Fibroblast of lung (primary cell): ENCODE measurements around the gene ANKRD13D.

Source experiments
- EZH2 ChIP-seq: IDR thresholded peaks from 2 replicates; pipeline ENCODE4 v1.5.1; 2012; ENCODE audit warnings: low read length, control low read depth, mild to moderate bottlenecking; ENCODE audit errors: missing control alignments
- TF ChIP-seq, protein P1 (sequence below), 2 donors: IDR thresholded peaks in 1 of 2; conservative IDR thresholded peaks in 1 of 2; 1 replicate in 1 of 2; 2 replicates in 1 of 2; pipeline ENCODE4 v1.5.1; 2011 to 2012; ENCODE audit warnings: low read length in 2 of 2, control low read depth in 1 of 2, inconsistent platforms in 1 of 2, low read depth in 1 of 2, mild to moderate bottlenecking in 1 of 2

DNA sequence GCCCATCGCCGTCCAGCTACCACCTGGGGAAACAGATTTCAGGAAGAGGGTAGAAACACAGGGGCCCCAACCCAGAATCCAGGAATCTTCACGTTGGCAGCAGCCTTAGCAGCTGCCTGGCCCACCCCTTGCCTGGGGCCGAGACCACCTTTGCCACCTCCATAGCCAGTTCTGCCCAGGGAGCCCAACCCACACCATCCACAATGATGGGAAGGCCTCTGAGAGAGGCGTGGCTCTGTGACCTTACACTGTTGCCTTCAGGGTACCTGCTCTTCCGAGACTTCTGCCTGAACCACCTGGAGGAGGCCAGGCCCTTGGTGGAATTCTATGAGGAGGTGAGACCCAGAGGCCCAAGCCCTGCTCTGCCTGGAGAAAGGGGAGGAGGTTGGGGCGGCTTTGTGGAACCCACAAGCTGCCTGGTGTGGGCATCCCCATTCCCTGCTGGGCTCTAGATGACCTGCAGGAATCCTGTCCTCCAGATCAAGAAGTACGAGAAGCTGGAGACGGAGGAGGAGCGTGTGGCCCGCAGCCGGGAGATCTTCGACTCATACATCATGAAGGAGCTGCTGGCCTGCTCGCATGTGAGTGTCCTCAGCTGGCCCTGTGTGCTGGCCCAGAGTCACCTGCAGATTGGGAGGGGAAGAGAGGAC is 10.0 kb upstream of the ANKRD13D start:
- TF ChIP-seq, protein P1, sequence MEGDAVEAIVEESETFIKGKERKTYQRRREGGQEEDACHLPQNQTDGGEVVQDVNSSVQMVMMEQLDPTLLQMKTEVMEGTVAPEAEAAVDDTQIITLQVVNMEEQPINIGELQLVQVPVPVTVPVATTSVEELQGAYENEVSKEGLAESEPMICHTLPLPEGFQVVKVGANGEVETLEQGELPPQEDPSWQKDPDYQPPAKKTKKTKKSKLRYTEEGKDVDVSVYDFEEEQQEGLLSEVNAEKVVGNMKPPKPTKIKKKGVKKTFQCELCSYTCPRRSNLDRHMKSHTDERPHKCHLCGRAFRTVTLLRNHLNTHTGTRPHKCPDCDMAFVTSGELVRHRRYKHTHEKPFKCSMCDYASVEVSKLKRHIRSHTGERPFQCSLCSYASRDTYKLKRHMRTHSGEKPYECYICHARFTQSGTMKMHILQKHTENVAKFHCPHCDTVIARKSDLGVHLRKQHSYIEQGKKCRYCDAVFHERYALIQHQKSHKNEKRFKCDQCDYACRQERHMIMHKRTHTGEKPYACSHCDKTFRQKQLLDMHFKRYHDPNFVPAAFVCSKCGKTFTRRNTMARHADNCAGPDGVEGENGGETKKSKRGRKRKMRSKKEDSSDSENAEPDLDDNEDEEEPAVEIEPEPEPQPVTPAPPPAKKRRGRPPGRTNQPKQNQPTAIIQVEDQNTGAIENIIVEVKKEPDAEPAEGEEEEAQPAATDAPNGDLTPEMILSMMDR (conservative IDR thresholded peaks at IDR 0.05 in 1 of 2, IDR thresholded peaks at IDR 0.05 in 1 of 2; ENCODE audit: low read depth in 1 of 2, low read length in 2 of 2), result no peak
- TF ChIP-seq EZH2, result no peak
